ENCODE data around the gene OR5W2.
"Not testable (repeated sequence)": the region's sequence is repeated elsewhere in the genome, so short reads cannot be mapped to it uniquely, and the experiment has no call there.

Gene OR5W2
- total RNA-seq, result 0 reads per million in 3 experiments

DNA sequence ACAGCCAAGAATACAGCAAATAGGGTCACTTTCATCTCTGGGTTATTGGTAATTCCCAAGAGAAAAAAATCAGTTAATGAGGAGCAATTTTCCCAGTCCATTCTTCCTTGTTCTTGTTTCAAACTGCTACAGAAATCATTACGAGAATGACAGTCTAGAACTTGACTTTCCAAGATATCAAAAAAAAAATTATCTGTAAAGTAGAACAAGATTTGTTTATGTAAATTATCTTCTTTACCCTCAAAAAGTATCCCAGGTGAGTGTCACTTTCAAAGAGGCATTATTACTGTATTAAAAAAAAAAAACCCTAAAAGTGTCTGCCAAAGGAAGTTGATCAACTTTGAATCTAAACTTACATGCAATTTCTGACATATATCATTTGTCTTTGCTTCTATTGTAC is at the start of gene OR5W2:
Gene OR5W2 (minus strand): TSS at position 101 of the 400 bp plus-strand sequence. CDS start 0 bp downstream, at position 101.
- DNase-seq, result no peak

- no peak for DNase-seq
Observed at GRCh38 chr11:55956521-55956920, 42.1 kb upstream of the OR5W2 start.

GRCh38 chr11:55949330-55949729 is 34.9 kb upstream of the OR5W2 start:
- no peak for DNase-seq

DNA sequence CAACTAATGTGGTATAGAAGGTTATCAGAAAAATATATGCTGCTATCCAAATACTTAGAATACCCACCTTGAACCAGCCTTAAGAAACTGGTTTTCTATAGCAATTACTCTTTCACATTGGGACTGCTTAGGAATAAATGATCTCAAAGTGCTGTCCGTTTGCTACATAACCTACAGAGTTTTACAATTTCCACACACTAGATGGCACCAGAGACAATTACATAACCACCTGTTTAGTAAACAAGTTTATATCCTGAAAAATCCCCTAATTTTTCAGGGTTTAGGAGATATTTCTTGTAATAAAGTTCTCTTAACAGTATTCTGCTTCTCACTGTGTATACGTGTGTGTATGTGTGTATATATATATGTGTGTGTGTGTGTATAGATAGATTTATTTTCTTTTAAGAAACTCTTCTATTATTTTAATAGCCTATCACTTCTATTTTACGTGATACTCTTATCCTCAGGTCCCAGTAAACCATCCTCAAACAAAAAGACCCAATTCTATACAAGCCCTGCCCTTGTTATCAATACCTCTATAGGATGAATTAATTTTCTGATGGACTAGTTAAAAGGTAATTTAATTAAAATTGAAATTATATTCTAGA is 28.5 kb upstream of the OR5W2 start:
- DNase-seq, result no peak

DNA sequence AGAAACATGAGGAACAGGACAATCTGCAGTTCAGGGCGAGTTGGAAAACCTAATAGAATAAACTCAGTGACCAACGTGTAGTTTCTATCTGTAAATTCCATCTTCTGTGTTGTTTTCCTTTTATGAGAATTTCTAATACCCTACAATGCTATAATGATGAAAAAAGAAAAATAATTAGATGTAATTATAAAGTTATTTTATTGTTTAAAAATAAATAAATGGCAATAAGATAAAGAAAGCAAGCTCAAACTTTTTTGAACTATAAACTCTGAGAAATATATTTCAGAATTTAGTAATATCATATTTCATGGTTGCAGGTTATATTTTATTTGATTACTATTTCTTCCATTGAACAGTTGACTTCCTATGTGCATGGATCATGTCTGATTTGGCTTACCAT is 21.9 kb upstream of the OR5W2 start, which contains the start of gene OR5I1:
Gene OR5I1 (minus strand): TSS at position 101 of the 400 bp plus-strand sequence. CDS start 0 bp downstream, at position 101.
- no peak for DNase-seq

DNA sequence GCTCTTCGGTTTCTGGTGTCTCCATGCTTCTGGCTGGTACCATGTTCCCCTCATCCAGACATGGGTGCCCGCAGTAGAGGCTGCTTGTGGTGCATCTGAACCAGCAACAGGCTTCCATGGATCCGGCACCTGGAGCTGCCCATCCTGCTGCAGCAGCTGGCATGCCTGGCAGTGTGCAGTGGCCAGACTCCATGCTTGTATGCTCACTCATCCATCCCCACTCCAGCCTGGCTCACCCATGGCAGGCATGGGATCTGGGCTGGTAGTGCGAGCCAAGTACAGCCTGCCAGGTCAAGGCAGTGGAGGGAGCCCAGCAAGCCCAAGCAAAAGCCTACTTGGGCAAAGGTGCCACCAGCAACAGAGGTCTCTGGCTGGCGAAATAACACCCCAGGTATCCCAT is 6.2 kb upstream of the OR5W2 start:
- no peak for DNase-seq

DNA sequence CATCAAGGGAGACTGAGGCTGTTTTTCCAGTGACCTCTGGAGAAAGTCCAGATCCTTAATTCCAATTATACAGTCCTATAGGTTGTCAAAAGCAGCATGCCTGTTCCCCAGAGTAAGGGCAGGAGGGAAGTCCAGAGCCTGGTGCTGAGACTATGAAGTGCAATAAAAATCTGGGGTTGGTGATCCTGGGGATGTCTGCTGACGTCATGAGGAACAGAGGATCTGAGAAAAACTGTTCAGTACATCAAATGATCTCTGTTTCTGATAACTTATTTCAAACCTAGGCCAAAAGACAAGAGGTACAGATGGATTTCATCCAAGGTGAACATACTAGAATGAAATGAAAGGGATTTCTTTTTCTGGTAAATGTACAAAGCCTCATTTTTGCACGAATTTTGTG is 12.1 kb downstream of the OR5W2 start:
- no peak for DNase-seq

GRCh38 chr11:55895216-55895615 is 19.2 kb downstream of the OR5W2 start:
- no peak for DNase-seq

DNA sequence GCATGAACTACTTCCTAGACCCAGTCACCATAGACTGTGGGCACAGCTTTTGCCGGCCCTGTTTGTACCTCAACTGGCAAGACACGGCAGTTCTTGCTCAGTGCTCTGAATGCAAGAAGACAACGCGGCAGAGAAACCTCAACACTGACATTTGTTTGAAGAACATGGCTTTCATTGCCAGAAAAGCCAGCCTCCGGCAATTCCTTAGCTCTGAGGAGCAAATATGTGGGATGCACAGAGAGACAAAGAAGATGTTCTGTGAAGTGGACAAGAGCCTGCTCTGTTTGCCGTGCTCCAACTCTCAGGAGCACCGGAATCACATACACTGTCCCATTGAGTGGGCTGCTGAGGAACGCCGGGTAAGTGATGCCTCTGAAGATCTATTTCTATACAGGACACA is 28.9 kb downstream of the OR5W2 start:
- not testable (repeated sequence) for DNase-seq

DNA sequence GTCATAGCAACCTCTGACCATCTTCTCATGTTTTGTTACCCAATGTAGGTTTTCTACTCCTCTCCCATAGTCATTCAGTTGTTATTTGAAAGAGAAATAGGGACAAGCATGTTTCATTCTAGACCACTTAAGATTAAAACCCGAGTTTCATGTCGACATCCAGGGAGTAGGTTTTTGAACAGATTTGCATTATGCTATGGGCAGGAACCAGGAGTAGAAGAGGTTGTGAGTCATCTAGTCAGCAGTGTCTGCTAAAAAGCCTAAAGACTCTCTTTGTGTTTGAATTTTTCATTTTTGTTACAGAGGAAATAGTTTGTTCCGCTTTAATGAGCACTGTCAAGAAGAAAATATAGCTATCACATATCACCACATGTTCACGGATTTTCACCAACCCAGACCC is 29.4 kb downstream of the OR5W2 start:
- DNase-seq, result not testable (repeated sequence)

- DNase-seq, result not testable (repeated sequence)
Observed at GRCh38 chr11:55882997-55883396, 31.4 kb downstream of the OR5W2 start, which contains the start of gene TRIM51. Gene TRIM51, plus strand, starts transcription at chr11:55883297. Its CDS starts 2,132 bp downstream, at chr11:55885429.

DNA sequence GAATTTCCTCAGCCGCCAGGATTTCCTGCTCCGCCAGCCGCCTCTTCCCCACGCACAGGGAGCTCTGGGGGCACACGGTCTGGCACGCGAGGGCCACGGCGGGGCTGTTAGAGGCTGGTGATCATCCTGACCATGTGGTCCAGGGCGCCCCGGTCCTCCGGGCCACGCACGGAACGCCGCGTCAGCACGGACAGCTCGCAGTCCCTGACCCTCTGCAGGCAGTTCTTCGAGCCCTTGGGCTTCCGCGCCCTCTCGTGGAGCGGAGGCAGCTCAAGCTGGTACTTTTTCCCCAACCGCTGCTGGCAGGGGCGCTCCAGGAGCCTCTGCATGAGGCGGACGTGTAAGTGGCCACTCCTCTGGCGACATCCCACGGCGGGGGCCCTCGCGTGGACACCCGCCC is 41.2 kb downstream of the OR5W2 start:
- DNase-seq, result not testable (repeated sequence)

DNA sequence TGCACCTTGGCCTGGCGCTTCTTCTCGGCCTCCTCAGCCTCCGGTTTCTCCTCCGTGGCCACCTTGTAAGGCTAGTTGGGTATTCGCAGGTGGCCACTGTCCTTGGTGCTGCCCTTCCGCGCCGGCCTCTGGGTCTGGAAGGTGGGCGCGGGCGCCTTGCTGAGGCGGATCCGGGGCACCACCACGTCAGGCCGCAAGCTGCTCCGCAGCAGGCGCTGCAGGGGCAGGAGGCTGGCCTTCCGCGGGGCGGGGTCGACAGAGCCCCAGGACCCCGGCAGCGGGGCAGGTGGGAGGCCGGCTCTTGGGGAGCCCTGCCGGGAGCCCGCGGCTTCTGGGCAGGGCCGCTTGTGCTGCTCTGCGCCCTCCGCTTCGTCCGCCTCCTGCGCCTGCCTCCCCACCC is 41.7 kb downstream of the OR5W2 start:
- not testable (repeated sequence) for DNase-seq

GRCh38 chr11:55867354-55867753 is 47.0 kb downstream of the OR5W2 start:
- not testable (repeated sequence) for DNase-seq

Measured in central memory CD4-positive, alpha-beta T cell (primary cell).